Measurements from ENCODE around the gene CENPP. TPM values are rescaled to one million over a fixed set of nuclear protein-coding genes. Genes with fewer than 3 reads are reported as not detected.
"Not testable (repeated sequence)": the region's sequence is repeated elsewhere in the genome, so short reads cannot be mapped to it uniquely, and the experiment has no call there.

Gene CENPP
- total RNA-seq, 1 donor from 2014 or later: 19.4 TPM

DNA sequence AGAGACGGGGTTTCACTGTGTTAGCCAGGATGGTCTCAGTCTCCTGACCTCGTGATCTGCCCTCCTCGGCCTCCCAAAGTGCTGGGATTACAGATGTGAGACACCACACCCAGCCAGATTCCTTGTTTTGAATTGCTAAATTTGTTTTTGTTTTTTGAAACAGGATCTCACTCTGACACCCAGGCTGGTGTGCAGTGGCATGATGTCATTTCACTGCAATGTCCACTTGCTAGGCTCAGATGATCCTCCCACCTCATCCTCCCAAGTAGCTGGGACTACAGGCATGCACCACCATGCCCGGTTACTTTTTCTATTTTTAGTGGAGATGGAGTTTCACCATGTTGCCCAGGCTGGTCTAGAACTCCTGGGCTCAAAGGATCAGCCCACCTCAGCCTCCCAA lies 85.4 kb downstream of the CENPP start:
- intact Hi-C loops (cut with micrococcal nuclease): not testable (repeated sequence)

DNA sequence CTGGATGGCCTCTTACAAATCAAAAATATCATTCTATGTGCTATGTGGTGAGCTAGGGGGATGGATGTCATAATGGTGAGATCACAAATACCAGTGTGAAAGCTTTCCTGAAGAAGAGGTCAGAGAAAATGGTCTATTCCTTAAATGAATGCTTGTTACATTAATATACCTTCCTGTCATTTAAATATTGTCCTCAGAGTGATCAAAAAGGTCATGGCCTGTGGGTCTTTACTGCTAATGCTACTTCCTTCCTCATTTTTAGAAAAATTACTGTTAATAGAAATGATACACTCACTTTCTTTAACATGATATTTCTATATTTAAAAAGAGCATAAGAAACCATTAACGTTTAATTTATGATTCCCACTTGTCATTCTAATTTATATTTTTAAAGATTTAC lies 88.8 kb downstream of the CENPP start:
- intact Hi-C loops (cut with micrococcal nuclease): no loop called here

DNA sequence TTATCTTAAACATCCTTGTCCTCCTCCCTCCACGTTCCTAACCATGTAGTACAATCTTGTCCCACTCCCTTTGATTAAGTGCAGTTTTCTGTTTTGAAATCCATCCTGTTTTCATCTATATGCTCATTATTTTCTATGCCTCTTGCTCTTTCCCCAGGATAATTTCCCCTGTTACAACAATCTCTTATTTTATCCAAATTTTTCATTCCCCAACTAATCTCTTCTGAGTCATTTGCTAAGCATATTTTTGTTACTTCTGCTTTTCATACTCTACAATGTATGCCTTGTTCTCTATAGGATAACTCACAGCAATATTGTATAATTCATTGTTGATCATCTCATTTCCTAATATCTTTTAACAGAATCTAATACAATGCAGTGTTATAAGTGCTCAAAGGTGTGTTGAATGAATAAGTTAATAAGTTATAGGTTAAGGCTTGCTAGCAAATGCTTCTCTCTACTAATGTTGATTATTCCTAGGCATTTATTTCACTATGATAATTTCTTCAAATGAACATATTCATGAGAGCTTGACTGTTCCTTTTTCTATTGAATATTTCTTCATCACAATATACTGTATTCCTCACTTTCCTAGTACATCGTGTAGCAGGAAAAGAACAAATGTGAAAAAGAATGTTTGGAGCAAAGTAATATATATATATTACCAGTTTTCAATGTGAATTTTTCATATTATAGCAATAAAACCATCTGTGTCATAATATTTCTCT lies 97.0 kb downstream of the CENPP start:
- intact Hi-C loops (cut with micrococcal nuclease): no loop called here

DNA sequence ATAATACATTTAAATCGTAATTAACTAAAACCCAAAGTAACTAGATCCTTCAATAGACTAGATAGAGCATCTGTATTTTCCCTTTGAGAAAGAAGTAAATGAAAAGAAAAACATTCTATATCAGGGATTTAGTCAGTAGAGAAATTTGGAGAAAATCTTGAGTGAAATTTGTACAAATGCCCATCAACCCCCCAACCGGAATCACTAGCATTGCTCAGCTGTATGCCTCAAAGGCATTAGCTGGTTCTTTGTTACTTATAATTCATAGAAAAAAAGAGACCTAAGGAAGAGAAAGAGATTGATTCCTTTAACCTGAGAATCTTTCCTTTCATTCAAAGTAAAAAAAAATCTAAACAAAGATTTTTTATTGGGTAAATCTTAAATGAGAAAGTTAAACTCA lies 97.9 kb downstream of the CENPP start:
- intact Hi-C loops (cut with micrococcal nuclease): no loop called here

DNA sequence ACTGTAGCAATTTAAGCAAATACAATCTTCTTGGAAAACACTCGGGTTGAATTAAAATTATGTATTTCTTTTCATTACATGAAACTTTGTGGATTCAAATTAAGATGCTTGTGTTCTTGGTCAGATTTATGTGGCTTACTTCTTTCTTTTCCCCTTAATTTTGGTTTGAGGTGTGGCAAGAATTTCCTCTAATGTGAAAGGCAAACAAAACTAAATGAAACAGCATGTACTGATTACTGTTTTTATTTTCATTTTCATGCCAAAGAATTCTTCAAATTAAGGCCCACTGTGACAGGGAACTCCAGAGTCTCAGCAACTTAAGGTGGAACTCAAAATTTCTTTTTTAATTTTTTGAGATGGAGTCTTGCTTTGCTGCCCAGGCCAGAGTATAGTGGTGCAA lies 98.6 kb downstream of the CENPP start, which contains the start of gene OMD:
Gene OMD, minus strand, starts transcription at position 132 of the 400 bp plus-strand sequence. CDS start 6,913 bp downstream, outside the sequence.
- intact Hi-C loops (cut with micrococcal nuclease): no loop called here

DNA sequence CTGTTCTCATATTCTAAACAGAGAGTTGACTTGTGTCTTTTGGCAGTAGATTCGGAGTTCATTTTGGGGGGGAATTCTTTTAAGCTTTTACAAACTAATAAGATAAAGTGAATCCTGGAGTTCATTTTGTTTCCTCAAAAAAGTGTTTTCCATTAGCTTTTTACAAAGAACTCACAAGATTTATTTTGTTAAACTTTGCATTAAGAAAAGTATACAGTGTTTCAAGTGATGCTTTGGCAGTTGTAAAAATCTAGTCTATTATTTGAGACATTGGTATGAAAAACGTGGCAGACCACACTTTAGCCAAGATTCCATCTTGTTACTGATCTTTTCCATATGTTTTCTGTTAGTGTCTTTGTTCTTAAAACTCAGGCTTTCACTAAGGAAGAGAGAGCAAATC lies 99.7 kb downstream of the CENPP start:
- intact Hi-C loops (cut with micrococcal nuclease): no loop called here

DNA sequence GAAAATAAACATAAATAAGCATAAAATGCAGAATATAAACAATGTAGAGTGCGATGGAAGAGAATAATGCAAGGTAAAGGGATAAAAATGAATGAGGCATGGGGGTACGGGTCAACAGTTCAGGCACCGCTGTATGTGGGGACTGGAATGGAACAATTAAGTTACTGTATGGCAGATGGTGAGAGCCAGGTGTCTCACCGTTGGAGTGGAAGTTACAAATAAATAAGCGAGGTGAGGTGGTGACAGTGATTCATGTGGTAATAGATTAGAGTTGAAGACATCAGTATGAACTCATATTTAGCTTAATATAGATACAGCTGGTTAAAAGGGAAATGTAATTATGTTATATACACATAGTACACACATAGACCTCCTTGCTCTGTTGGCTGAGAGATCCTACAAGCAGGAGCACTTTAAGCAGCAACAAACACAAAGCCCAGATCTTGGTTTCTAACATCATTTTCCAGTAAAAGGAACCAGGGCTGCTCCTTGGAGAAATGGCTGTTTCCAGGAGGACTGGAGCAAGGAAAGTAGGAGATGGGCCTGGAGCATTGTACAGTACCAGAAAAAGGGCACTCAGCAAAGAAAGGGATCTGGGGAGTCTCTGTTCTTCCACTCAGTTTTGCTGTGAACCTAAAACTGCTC lies 100.9 kb downstream of the CENPP start:
- intact Hi-C loops (cut with micrococcal nuclease): no loop called here

DNA sequence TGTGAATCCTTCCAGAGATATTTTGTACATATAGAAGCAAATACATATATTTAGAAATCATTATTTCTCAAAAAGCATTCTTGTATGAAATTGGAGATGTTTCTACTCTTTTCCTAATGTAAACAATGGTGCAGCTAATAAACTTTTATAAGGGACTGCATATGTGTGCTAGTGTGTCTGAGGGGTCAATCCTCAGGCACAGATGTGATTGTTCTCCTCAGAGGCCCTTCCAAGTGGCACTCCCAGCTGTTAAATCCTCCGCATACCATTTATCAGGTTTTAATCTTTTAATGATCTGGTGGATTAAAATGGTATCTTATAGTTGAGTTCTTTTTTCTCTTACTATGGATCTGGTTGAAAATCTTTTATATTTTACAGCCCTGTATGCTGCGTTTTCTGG lies 104.1 kb downstream of the CENPP start:
- intact Hi-C loops (cut with micrococcal nuclease): no loop called here

DNA sequence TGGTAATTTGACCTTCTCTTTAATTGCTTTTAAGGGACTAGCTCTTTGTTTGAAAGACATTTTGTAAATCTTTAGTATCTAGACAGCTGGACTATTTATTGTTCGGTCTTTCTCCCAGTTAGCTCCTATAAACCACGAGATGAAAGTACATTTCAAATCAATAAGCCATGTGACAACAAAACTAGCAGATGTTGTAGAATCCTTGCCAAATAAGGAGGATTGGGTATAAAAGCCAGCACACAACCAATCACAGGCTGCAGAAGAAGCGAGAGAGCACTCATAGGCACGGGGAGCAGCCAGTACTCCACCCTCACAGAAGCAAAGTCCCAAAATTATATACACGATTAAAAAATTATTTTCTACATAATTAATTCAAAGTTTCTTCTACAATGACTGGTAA lies 106.6 kb downstream of the CENPP start:
- intact Hi-C loops (cut with micrococcal nuclease): no loop called here

DNA sequence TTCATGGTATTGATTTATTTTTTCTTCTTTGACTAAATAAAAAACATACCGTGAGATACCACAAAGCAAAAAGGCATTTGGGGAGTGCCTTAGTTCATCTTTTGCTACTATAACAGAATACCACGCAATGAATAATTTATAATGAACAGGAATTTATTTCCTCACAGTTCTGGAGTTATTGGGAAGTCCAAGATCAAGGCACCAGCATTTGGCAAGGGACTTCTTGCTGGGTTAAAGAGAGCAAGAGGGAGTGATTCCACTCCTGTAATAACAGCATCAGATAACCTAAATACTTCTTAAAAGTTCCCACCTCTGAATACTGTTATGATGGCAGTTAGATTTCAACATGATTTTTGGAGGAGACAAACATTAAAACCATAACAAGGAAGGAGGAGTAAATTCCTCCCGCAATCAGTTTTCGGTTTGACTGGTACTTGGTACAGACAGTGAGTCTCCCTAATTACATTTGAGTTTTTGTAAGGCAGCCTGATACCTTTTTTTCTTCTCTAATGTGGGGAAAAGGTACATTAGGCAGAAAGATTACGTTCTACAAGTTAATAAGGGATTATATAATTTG lies 107.3 kb downstream of the CENPP start:
- intact Hi-C loops (cut with micrococcal nuclease): no loop called here

DNA sequence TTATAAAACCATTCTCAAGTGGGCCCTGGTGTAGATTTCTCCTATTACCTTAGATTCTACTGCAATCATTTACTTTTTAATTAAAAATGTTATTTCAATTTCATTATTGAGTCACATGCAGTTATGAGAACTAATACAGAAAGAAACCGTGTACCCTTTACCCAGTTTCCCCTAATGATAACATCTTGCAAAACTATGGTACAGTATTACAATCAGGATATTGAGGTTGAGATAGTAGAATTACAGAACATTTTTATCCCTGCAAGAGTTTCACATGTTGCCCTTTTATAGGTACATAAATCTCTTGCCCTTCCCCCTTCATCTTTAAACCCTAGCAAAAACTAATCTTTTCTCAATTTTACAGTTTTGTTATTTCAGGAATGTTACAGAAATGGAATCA lies 109.5 kb downstream of the CENPP start:
- intact Hi-C loops (cut with micrococcal nuclease): no loop called here

DNA sequence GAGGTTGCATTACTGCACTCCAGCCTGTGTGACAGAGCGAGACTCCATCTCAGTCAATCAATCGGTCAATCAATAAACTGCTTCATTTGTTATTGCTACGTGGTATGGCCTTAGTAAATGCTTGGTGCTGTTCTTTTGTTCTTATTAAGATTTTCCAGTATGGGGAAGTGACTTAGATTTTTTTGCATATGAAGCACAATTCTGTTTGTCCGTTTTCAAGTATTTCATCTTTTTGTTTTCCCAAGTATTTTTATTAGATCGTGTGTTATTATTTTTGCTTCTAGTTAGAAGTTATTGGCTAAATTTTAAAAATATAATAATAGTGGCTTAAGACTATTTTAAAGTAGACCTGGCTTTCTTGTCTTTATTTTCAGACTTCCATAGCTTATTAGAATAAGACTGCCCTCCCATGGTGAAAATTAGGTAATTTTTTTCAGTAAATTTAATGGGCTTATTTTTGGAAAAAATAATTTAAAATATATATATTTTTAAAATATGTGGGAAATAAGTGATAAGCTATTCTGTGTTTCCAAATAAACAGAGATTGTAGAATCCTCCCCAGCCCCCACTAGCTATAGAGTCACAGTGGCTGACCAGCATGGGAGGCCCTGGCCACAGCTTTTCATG lies 113.3 kb downstream of the CENPP start:
- intact Hi-C loops (cut with micrococcal nuclease): loop anchor here (1.0 kb wide), 2 partner anchors 96 to 299 kb away; no protein-coding TSS in a partner anchor

DNA sequence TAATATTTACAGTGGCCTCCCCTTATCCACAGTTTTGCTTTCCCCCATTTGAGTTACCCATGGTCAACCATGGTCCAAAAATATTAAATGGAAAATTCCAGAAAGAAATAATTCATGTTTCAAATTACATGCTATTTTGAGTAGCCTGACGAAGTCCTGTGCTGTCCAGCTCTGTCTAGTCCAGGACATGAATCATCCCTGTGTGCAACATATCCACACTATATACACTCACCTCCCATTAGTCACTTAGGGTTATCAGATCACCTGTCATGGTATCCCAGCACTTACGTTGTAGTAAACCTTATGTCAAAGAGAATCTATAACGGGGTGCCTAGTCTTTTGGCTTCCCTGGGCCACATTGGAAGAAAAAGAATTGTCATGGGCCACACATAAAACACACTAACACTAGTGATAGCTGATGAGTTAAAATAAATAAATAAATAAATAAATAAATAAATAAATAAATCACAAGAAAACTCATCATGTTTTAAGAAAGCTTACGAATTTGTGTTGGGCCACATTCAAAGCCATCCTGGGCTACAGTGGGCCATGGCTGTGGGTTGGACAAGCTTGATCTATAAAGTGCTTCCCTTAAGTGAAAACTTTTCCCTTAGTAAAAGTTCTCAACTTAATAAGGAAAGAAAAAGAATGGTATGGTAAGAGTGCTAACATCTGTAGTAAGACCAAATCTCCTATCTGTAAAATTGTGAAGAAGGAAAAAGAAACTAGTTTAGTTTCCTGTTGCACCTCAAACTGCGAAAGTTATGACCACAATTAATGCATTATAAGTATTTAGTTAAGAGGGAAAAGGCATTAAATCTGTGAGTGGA lies 114.4 kb downstream of the CENPP start:
- intact Hi-C loops (cut with micrococcal nuclease): loop anchor here (1.0 kb wide), 2 partner anchors 97 to 300 kb away; no protein-coding TSS in a partner anchor

DNA sequence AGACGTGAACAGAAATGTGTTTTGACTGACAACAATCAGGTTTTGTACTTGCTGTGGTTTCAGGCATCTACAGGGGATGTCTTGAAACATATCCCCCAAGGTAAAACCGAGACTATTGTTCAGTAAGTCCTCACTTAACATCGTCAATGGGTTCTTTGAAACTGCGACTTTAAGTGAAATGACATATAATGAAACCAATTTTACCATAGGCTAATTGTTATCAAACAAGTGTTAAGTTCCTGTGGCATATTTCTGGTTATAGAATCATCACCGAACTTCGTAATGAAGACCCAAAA lies 114.9 kb downstream of the CENPP start:
- intact Hi-C loops (cut with micrococcal nuclease): no loop called here

DNA sequence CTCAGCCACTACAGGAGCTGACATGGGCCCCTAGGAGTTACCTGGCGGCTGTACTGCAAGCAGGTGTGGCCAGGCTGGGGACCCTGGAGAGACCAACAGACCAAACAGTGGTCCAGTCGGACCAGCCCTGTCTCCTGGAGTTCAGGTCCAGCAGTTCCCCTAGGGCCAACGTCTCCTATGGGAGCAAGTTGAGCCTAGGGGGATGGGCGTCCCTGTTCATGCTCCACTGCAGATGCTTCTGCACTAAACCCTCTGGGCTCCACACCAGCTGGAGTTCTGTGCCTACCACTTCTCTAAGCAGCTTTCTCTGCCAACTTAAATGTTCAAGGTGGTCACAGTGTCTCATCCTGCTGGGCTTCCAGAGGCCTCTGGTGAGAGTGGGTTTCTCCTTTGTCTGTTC lies 119.1 kb downstream of the CENPP start:
- intact Hi-C loops (cut with micrococcal nuclease): no loop called here

DNA sequence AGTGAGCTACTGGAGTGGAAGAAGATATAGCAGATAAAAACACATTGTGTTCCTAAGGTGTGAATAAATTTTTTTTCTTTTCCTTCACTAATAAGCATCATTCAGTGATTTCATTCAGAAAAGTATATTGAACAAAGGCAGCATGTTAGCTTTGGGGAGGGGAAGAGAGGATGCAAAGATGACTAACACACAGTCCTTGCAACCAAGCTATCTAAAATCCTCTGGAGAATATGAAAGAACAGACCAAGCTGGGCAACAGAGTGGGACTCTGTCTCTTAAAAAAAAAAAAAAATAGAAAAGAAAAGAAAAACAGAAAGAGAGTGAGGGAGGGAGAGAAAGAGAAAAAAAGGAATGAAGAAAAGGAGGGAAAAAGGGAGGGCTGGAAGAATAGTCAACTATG lies 120.8 kb downstream of the CENPP start:
- intact Hi-C loops (cut with micrococcal nuclease): no loop called here

DNA sequence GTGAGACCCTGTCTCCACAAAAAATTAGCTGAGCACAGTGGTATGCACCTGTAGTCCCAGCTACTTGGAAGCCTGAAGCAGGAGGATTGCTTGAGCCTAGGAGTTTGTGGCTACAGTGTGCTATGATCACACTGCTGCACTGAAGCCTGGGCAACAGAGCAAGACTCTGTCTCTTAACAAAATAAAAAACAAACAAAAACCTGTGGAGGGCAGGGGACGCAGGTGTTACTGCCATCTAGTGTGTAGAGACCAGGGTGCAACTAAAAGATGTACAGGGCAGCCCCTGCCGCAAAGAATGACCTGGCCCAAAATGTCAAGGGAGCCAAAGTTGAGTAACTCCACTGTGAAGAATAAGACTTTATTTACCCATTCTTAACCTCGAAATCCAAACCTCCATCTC lies 129.5 kb downstream of the CENPP start:
- intact Hi-C loops (cut with micrococcal nuclease): no loop called here

DNA sequence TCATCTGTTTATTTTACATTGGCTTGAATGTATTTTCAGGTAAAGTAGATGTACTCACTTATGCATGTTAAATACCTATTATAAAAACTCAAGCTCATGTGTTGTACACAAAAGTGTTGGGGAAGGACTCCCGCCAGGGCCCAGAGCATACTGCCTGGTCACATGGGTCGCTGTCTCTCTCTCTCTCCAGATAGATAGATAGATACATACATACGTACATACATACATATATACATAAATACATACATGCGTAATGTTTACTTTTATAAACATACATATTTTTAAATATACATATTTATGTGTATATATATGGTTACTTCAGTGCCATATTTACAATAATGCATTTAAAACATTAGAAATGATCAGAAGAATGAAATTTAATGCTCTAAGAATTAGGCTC lies 131.8 kb downstream of the CENPP start:
- intact Hi-C loops (cut with micrococcal nuclease): no loop called here

DNA sequence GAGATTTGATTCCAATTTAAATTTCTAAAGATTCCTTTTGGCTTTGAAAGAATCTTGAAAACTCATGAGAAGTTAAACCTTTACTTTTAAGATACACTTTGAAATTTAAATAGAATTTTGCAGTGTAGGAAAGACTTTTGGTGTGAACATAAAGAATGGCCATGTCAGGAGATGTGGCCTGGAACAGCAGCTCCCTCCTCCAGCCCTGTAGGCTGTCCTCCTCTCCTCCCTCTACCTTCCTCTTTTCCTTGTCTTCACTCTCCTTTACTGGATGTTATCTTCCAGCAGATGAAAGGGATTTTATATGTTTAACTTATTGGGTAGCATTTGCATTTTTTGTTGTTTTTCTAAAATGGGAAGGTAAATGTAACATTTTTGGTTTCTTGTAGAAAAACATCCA lies 137.6 kb downstream of the CENPP start:
- intact Hi-C loops (cut with micrococcal nuclease): no loop called here

DNA sequence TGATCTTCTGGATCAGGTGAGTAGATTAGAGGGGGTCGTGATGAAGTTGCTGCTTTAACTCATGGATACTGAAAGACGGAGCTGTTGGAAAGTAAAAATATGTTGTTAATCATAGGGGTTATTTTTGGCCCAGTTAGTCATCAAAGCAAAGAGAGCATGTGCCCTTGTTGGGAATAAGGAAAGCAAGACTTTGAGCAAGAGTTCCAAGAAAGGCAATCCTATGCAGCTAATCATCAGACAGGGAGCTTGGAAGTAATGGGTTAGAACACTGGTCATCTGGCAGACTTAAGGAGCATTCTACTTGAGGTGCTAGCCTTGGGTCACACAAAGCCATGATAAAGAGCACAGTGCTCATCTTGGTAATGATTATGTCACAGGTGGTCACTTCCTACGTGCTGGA lies 138.2 kb downstream of the CENPP start:
- intact Hi-C loops (cut with micrococcal nuclease): no loop called here

DNA sequence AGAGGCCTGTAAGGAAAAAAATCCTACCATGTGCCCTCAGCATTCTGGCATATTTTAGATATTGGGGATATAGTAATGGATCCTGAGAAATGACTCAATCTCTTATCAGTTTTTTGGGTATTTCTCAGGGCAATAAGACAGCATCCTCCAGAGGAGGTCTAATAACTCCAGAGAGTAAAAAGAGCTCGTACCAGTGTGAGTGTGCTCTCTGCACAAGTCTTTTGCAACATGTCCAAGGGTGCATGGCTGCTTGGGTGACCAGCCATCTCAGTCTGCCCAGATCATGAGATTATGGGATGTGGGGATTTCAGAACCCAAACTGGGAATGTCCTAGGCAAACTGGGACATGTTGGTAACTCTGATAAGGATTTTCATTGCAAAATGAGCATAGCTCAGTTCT lies 141.3 kb downstream of the CENPP start:
- intact Hi-C loops (cut with micrococcal nuclease): no loop called here

DNA sequence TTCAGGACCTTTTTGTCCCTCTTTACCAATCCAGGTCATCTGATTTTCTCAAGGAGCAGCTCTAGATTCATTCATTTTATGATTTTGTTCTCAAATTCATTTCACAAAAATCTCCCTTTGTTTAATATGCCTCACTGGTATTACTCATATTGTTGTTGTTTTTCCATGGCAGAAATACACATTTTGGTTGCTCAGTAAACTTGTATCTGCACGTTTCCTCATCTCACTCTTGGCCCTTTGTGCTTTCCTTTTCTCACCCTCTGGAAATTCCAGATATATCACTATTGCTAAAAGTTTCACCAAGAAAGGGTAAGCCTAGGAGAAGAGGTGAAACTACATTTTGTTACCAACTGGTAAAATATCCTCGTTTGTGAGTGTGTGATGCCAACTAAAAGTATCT lies 141.8 kb downstream of the CENPP start:
- intact Hi-C loops (cut with micrococcal nuclease): no loop called here

Measured in T-helper 1 cell treated with Interleukin-12 subunit alpha and Interleukin-12 subunit beta and Interleukin-4 antibody, amounts not matched to agents 30 ng/mL and 1 ng/mL, for 36 hours (primary cell).